ENCODE results near the gene SORCS2.

- TF ChIP-seq SP2 (CRISPR knock-in tag; IDR thresholded peaks at IDR 0.05) (no peak), PCBP1 (IDR thresholded peaks at IDR 0.05; ENCODE audit: borderline replicate concordance, low read depth, low read length) (no peak), POLR2AphosphoS5 (IDR thresholded peaks at IDR 0.05; ENCODE audit: low read depth, low read length) (no peak), ELF1 (CRISPR knock-in tag; IDR thresholded peaks at IDR 0.05) (no peak), CTCF (CRISPR knock-in tag; IDR thresholded peaks at IDR 0.05) (no peak), PHF21A (CRISPR knock-in tag; IDR thresholded peaks at IDR 0.05) (no peak), EHMT2 (IDR thresholded peaks at IDR 0.05; ENCODE audit: borderline replicate concordance, low read depth, low read length) (no peak)
- TF ChIP-seq, protein P1, sequence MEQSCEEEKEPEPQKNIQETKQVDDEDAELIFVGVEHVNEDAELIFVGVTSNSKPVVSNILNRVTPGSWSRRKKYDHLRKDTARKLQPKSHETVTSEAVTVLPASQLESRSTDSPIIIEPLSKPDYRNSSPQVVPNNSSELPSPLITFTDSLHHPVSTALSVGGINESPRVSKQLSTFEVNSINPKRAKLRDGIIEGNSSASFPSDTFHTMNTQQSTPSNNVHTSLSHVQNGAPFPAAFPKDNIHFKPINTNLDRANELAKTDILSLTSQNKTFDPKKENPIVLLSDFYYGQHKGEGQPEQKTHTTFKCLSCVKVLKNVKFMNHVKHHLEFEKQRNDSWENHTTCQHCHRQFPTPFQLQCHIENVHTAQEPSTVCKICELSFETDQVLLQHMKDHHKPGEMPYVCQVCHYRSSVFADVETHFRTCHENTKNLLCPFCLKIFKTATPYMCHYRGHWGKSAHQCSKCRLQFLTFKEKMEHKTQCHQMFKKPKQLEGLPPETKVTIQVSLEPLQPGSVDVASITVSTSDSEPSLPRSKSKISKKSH (CRISPR knock-in tag; IDR thresholded peaks at IDR 0.05; ENCODE audit: borderline replicate concordance) = no peak
Measured at GRCh38 chr4:7381221-7381889, 189.0 kb downstream of the SORCS2 start.
